MM.1S (cell line): ENCODE results near the gene SPEF2.

Experiments
- EZH2 ChIP-seq: fragments of 300-600 bp; sonication (generic); optimal IDR thresholded peaks from 2 replicates; pipeline ENCODE3; 2017; ENCODE audit warnings: low read depth, mild to moderate bottlenecking, antibody characterized with exemption, low read length, mixed read lengths
- EZH2phosphoT487 ChIP-seq: fragments of 300-600 bp; sonication (generic); IDR thresholded peaks from 2 replicates; pipeline ENCODE4 v1.6.1; 2018; ENCODE audit warnings: antibody characterized with exemption, low read length
- TF ChIP-seq, protein P1 (sequence below): fragments of 300-600 bp; sonication (generic); IDR thresholded peaks from 2 replicates; pipeline ENCODE4 v1.5.1; 2016; ENCODE audit warnings: antibody characterized with exemption, low read length, mixed read lengths

DNA sequence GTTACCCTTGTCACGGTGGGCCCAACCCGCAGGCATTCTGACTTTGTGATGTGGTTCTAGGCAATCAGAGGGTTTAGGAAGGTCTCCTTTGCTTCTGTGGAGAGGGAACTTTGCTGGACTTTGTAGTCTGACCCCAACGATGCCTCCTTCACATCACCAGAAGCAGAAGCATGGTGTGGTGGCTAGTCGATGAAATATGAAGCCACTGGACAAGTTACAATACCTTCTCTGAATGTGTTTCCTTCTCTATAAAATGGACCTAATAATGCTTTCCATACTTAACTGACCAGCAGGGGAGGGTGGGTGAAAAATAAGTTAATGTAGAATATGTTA lies 607 bp downstream of the SPEF2 start:
- TF ChIP-seq, protein P1, sequence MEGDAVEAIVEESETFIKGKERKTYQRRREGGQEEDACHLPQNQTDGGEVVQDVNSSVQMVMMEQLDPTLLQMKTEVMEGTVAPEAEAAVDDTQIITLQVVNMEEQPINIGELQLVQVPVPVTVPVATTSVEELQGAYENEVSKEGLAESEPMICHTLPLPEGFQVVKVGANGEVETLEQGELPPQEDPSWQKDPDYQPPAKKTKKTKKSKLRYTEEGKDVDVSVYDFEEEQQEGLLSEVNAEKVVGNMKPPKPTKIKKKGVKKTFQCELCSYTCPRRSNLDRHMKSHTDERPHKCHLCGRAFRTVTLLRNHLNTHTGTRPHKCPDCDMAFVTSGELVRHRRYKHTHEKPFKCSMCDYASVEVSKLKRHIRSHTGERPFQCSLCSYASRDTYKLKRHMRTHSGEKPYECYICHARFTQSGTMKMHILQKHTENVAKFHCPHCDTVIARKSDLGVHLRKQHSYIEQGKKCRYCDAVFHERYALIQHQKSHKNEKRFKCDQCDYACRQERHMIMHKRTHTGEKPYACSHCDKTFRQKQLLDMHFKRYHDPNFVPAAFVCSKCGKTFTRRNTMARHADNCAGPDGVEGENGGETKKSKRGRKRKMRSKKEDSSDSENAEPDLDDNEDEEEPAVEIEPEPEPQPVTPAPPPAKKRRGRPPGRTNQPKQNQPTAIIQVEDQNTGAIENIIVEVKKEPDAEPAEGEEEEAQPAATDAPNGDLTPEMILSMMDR = no peak
- TF ChIP-seq EZH2 (no peak), EZH2phosphoT487 (no peak)
